GM23248 (cell line): ENCODE measurements around the gene YIPF1. TPM values are rescaled to one million over a fixed set of nuclear protein-coding genes. Genes with fewer than 3 reads are reported as not detected.
A peak's percentile ranks its signal among the peaks of the same experiment; 100 is the strongest.

Source experiments
- DNase-seq: peaks from one replicate; pipeline ENCODE4 v3.0.0-alpha.2; 2015
- H2AFZ ChIP-seq: fragments of 200-600 bp; sonication (generic); 2 replicates; pipeline ENCODE4 v1.6.1; 2016; ENCODE audit warnings: antibody characterized with exemption
- H3F3A ChIP-seq: fragments of 200-600 bp; sonication (generic); 2 replicates; pipeline ENCODE4 v1.6.1; 2016; ENCODE audit warnings: mild to moderate bottlenecking, antibody characterized with exemption, mixed run types; ENCODE audit not compliant: insufficient read depth
- H3K27ac ChIP-seq: fragments of 200-600 bp; sonication (generic); 2 replicates; pipeline ENCODE4 v1.5.1; 2016; ENCODE audit warnings: mild to moderate bottlenecking
- H3K27me3 ChIP-seq: fragments of 200-600 bp; sonication (generic); replicated peaks from 2 replicates; pipeline ENCODE4 v1.6.1; 2016; ENCODE audit warnings: mild to moderate bottlenecking; ENCODE audit not compliant: insufficient read depth
- H3K36me3 ChIP-seq: fragments of 200-600 bp; sonication (generic); 2 replicates; pipeline ENCODE4 v1.6.1; 2016; ENCODE audit warnings: low read depth, mild to moderate bottlenecking
- H3K4me1 ChIP-seq: fragments of 200-600 bp; sonication (generic); 2 replicates; pipeline ENCODE4 v1.6.1; 2016; ENCODE audit warnings: mild to moderate bottlenecking; ENCODE audit not compliant: insufficient read depth
- H3K4me2 ChIP-seq: fragments of 200-600 bp; sonication (generic); one replicate; pipeline ENCODE4 v1.6.1; 2016; ENCODE audit warnings: mild to moderate bottlenecking; ENCODE audit not compliant: unreplicated experiment
- H3K4me3 ChIP-seq: fragments of 200-600 bp; sonication (generic); 2 replicates; pipeline ENCODE4 v1.5.1; 2016; ENCODE audit warnings: mild to moderate bottlenecking
- H3K79me2 ChIP-seq: fragments of 200-600 bp; sonication (generic); 2 replicates; pipeline ENCODE4 v1.6.1; 2016; ENCODE audit warnings: mild to moderate bottlenecking; ENCODE audit not compliant: insufficient read depth
- H3K9ac ChIP-seq: fragments of 200-600 bp; sonication (generic); 2 replicates; pipeline ENCODE4 v1.6.1; 2016; ENCODE audit warnings: mild to moderate bottlenecking
- H3K9me2 ChIP-seq: fragments of 200-600 bp; sonication (generic); 2 replicates; pipeline ENCODE4 v1.6.1; 2016; ENCODE audit warnings: mixed run types, mild to moderate bottlenecking, moderate library complexity; ENCODE audit not compliant: insufficient read depth
- H3K9me3 ChIP-seq: fragments of 200-600 bp; sonication (generic); one replicate; pipeline ENCODE4 v1.6.1; 2017; ENCODE audit warnings: low read depth
- H4K20me1 ChIP-seq: fragments of 200-600 bp; sonication (generic); 2 replicates; pipeline ENCODE4 v1.6.0; 2016; ENCODE audit not compliant: insufficient read depth
- EZH2 ChIP-seq: fragments of 200-600 bp; sonication (generic); IDR thresholded peaks from 2 replicates; pipeline ENCODE4 v1.6.1; 2018; ENCODE audit warnings: antibody characterized with exemption, mild to moderate bottlenecking; ENCODE audit not compliant: insufficient read depth, poor library complexity, severe bottlenecking
- EZH2phosphoT487 ChIP-seq: fragments of 200-600 bp; sonication (generic); IDR thresholded peaks from 2 replicates; pipeline ENCODE4 v1.6.1; 2018; ENCODE audit warnings: antibody characterized with exemption, moderate library complexity, mild to moderate bottlenecking, low read depth; ENCODE audit not compliant: insufficient read depth
- WGBS, 2 experiments: methylation state at CpG; one replicate each; pipeline ENCODE4 v1.1.6; 2015 to 2017; ENCODE audit warnings: low lambda C conversion rate in 2 of 2, low coverage in 1 of 2; ENCODE audit errors: missing lambda C conversion rate in 2 of 2; 5-methylcytosine and 5-hydroxymethylcytosine counted together
- in situ Hi-C: fragments of 300-500 bp; cut with MboI; formaldehyde crosslinking; loops from 2 replicates; pipeline ENCODE4 v1.15.0; 2020
- polyA plus RNA-seq: library from polyadenylated mRNA; unstranded; fragments of >200 nt; fragmentation: Nextera tagmentation; extraction: Ambion mirVana; gene quantifications from 2 replicates; pipeline ENCODE4 v1.2.1, GENCODE V29; 2016
- total RNA-seq: library from RNA; depleted of rRNA; stranded (reverse); fragments of >200 nt; shearing (Covaris generic); gene quantifications from 2 replicates; pipeline ENCODE4 v1.2.3, GENCODE V29; 2014

YIPF1 gene
- total and polyA plus RNA-seq, 2 experiments from 2014 or later, result 21.0 to 23.4 TPM

DNA sequence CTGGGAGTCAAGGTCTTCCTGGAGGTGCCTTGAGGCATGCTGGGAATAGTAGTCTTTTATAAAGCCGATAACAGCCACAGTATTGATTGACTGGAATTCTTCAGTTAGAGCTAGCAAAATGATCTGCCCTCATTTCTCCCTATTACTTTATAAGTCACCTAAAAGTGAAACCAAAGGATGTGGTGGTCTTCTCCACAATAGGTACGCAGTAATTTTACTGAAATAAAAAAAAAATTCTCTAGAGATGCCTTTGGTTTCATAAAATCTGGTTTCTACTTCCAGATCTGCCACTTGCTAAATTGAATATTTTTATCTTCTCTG lies 51.0 kb downstream of the YIPF1 start:
- no peak for DNase-seq
- H3K4me2 ChIP-seq, result peak overlapping the region; percentile 90
- H3K4me3 ChIP-seq, result peak overlapping the region; percentile 98
- in situ Hi-C loops, result no loop called here
- no peaks in the 10 kb centered on the region for H3F3A ChIP-seq
- no peaks in the 10 kb centered on the region for H3K36me3 ChIP-seq
- WGBS, 2 experiments, result 2 to 3% methylated on average over 2 of the region's 2 CpGs
- H3K9me3 ChIP-seq, result no peaks in the 10 kb centered on the region
- no peak overlapping the region; the same call in 1 of the 2 replicates for H3K27ac ChIP-seq
- H4K20me1 ChIP-seq, result no peaks in the 10 kb centered on the region
- H3K79me2 ChIP-seq, result peaks cover 42% of the 10 kb centered on the region
- H3K9ac ChIP-seq, result peak overlapping the region; percentile 85
- no peaks in the 10 kb centered on the region for H3K27me3 ChIP-seq
- H3K4me1 ChIP-seq, result peaks cover 7% of the 10 kb centered on the region; the same call in 1 of the 2 replicates
- no peaks in the 10 kb centered on the region for H3K9me2 ChIP-seq
- peak overlapping the region; percentile 97 for H2AFZ ChIP-seq
- no peak for TF ChIP-seq EZH2
- TF ChIP-seq EZH2phosphoT487, result no peak

GRCh38 chr1:53837924-53838653 lies 51.5 kb downstream of the YIPF1 start, which contains the start of gene NDC1:
Gene NDC1 (minus strand): TSS chr1:53838296. CDS start chr1:53838261, 35 bp downstream.
- in situ Hi-C loops, result no loop called here
- WGBS, 2 experiments, result 0 to 1% methylated on average over 40 to 55 of the region's 59 CpGs

DNA sequence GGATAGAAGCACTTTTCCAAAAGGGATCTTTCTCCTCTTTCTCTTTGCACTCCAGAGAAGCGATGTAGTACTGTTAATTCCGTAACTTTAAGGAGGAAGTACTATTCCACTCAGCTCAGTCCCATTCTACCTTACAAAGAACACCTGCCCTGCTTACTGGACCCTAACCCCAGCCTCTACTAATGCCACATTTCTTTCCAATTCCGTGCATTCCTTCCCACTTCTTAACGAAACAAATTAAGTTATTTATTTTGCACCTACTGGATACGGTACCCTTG lies 52.0 kb downstream of the YIPF1 start:
- H3K27me3 ChIP-seq, result no peaks in the 10 kb centered on the region
- H3F3A ChIP-seq, result no peaks in the 10 kb centered on the region
- peak overlapping the region; percentile 98 for H3K4me3 ChIP-seq
- in situ Hi-C loops, result no loop called here
- peak overlapping the region; percentile 97 for H2AFZ ChIP-seq
- H3K4me2 ChIP-seq, result peak overlapping the region; percentile 90
- peaks cover 53% of the 10 kb centered on the region for H3K79me2 ChIP-seq
- no peaks in the 10 kb centered on the region for H3K9me2 ChIP-seq
- H3K4me1 ChIP-seq, result peaks cover 7% of the 10 kb centered on the region; the same call in 1 of the 2 replicates
- no peaks in the 10 kb centered on the region for H4K20me1 ChIP-seq
- TF ChIP-seq EZH2 (no peak), EZH2phosphoT487 (no peak)
- H3K9ac ChIP-seq, result peak overlapping the region; percentile 85
- DNase-seq, result peak; percentile 36
- WGBS, 2 experiments, result 2 to 3% methylated on average over 5 of the region's 5 CpGs
- no peaks in the 10 kb centered on the region for H3K36me3 ChIP-seq
- H3K9me3 ChIP-seq, result no peaks in the 10 kb centered on the region
- peak overlapping the region; percentile 81 for H3K27ac ChIP-seq

More at GRCh38 chr1:53837924-53838653, 51.5 kb downstream of the YIPF1 start, which contains the start of gene NDC1:
- Histone ChIP-seq H3K79me2 (peaks cover 48% of the 10 kb centered on the region), H3K36me3 (no peaks in the 10 kb centered on the region), H3K9me2 (no peaks in the 10 kb centered on the region), H4K20me1 (no peaks in the 10 kb centered on the region), H3K27me3 (no peaks in the 10 kb centered on the region), H3F3A (no peaks in the 10 kb centered on the region), H3K4me1 (peaks cover 7% of the 10 kb centered on the region; the same call in 1 of the 2 replicates), H3K27ac (peak within 1 kb of the TSS; percentile 81), H3K4me3 (peak within 1 kb of the TSS; percentile 98), H2AFZ (peak within 1 kb of the TSS; percentile 97), H3K9me3 (no peaks in the 10 kb centered on the region), H3K4me2 (peak within 1 kb of the TSS; percentile 90), H3K9ac (peak within 1 kb of the TSS; percentile 85)
- TF ChIP-seq EZH2 (no peak), EZH2phosphoT487 (no peak)
- DNase-seq, result peak; percentile 98

- no peaks in the 10 kb centered on the region for H3F3A ChIP-seq
- no peak for DNase-seq
- no peaks in the 10 kb centered on the region for H3K9me3 ChIP-seq
- H3K9ac ChIP-seq, result no peak overlapping the region
- H3K27ac ChIP-seq, result no peak overlapping the region
- no peak overlapping the region for H3K4me3 ChIP-seq
- H3K4me2 ChIP-seq, result no peak overlapping the region
- H3K79me2 ChIP-seq, result peaks cover 58% of the 10 kb centered on the region
- H2AFZ ChIP-seq, result 0 out of 2 replicates have a peak overlapping the region, but pooled peaks have one; percentile 15
- 94% methylated on average over 2 of the region's 2 CpGs for WGBS, 2 experiments
- peaks cover 7% of the 10 kb centered on the region; the same call in 1 of the 2 replicates for H3K4me1 ChIP-seq
- no peaks in the 10 kb centered on the region for H3K36me3 ChIP-seq
- H3K9me2 ChIP-seq, result no peaks in the 10 kb centered on the region
- TF ChIP-seq EZH2, result no peak
- TF ChIP-seq EZH2phosphoT487, result no peak
- H3K27me3 ChIP-seq, result no peaks in the 10 kb centered on the region
- in situ Hi-C loops, result no loop called here
- H4K20me1 ChIP-seq, result no peaks in the 10 kb centered on the region
These were observed 54.1 kb downstream of the YIPF1 start for GRCh38 chr1:53835491-53835890.
